Stimulated activated CD4-positive, alpha-beta T cell treated with anti-CD3 and anti-CD28 coated beads, Interleukin-15, amount 100 ng/mL, for 24 hours (primary cell): ENCODE results near the gene TKT.

Source experiments
- DNase-seq: peaks from one replicate; pipeline ENCODE4 v3.0.0-alpha.2; 2020

Gene TKT

GRCh38 chr3:53175613-53176540, 79.9 kb downstream of the TKT start:
- DNase-seq, result no peak
